Measurements from ENCODE around the gene GPA33.

DNA sequence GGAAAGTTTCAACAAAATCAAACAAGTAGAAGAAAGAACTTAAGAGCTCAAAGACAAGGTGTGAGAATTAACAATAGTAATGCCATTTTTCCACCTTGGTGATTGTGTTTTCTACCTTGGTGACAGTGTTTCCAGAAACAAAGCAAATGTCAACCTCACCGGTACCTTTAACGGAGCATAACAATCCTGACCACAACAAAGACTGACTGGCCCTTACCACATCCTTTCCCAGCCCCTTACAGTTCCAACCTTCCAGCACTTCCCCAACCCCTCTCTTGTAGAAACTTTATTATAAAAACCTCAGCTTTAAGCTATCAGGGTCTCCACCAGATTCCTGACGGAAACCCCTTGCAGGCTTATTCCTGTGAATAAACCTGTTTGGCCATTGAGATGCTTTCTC is 20.4 kb upstream of the GPA33 start:
- TF ChIP-seq, protein P1, sequence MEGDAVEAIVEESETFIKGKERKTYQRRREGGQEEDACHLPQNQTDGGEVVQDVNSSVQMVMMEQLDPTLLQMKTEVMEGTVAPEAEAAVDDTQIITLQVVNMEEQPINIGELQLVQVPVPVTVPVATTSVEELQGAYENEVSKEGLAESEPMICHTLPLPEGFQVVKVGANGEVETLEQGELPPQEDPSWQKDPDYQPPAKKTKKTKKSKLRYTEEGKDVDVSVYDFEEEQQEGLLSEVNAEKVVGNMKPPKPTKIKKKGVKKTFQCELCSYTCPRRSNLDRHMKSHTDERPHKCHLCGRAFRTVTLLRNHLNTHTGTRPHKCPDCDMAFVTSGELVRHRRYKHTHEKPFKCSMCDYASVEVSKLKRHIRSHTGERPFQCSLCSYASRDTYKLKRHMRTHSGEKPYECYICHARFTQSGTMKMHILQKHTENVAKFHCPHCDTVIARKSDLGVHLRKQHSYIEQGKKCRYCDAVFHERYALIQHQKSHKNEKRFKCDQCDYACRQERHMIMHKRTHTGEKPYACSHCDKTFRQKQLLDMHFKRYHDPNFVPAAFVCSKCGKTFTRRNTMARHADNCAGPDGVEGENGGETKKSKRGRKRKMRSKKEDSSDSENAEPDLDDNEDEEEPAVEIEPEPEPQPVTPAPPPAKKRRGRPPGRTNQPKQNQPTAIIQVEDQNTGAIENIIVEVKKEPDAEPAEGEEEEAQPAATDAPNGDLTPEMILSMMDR (IDR thresholded peaks at IDR 0.05 in 8 of 11, conservative IDR thresholded peaks at IDR 0.05 in 3 of 11), result no peak
- TF ChIP-seq POLR2AphosphoS5 (IDR thresholded peaks at IDR 0.05), result no peak
